HL-60 (cell line): Measurements from ENCODE around the gene GNB1.

ENCODE experiments used
- DNase-seq, 2 experiments: peaks; one replicate each; pipeline ENCODE4 v3.0.0-alpha.2; 2010 to 2020; ENCODE audit warnings: low read depth in 1 of 2, low spot score in 1 of 2
- H3K27ac ChIP-seq: fragments of 250-450 bp; sonication (Bioruptor Pico); replicated peaks from 2 replicates; pipeline ENCODE4 v1.5.1; 2020; ENCODE audit warnings: mild to moderate bottlenecking, moderate library complexity
- H3K27me3 ChIP-seq: fragments of 250-450 bp; sonication (Bioruptor Pico); 2 replicates; pipeline ENCODE4 v1.5.1; 2021; ENCODE audit warnings: mild to moderate bottlenecking, moderate library complexity; ENCODE audit not compliant: insufficient read depth, poor library complexity, severe bottlenecking
- H3K4me3 ChIP-seq: replicated peaks from 2 replicates; pipeline ENCODE4 v1.5.1; 2011; ENCODE audit warnings: mild to moderate bottlenecking, control low read depth, low read length; ENCODE audit not compliant: insufficient read depth
- GABPA ChIP-seq: IDR thresholded peaks from 2 replicates; pipeline ENCODE4 v1.6.1; 2012; ENCODE audit warnings: low read depth
- POLR2AphosphoS5 ChIP-seq: IDR thresholded peaks from 2 replicates; pipeline ENCODE4 v1.6.1; 2012; ENCODE audit warnings: low read depth
- REST ChIP-seq: IDR thresholded peaks from 2 replicates; pipeline ENCODE4 v1.6.1; 2012; ENCODE audit warnings: low read depth; ENCODE audit not compliant: insufficient replicate concordance
- SPI1 ChIP-seq: IDR thresholded peaks from 2 replicates; pipeline ENCODE4 v1.6.1; 2012; ENCODE audit warnings: low read depth, mild to moderate bottlenecking, borderline replicate concordance
- TF ChIP-seq, protein P1 (sequence below): IDR thresholded peaks from one replicate; pipeline ENCODE4 v1.5.1; 2011; ENCODE audit warnings: low read length, control low read depth, inconsistent platforms; ENCODE audit not compliant: insufficient read depth

Gene GNB1

DNA sequence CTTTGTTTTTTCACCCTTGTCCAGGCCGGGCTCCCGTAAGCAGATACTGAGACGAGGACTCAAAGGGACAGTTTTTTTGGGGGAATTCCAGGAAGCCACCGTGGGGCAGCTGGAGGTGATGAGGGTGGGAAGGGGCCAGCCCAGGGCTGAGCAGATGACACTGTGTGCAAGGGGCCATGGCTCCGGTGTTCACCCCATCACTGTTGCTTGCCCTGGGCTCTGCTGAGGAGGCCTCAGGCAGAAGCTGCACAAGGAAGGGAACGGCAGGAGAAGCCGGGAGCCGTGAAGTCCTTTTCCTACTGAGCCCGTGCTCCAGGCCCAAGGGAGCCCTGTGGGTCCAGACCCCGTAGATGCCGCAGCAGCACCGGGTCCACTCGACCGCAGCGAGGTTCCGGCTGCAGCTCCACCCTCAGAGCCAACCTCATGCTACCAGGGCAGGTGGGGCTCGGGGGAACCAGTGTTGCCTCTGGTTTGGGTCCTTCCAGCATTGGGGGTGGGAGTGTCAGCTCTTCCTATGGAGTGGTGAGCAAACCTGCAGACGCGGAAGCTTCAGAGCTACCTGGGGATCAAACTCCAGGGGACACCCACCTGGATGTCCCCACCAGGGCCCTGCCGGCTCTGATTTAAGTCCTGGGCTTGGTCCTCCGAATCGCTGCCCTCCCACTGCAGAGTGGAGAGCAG, 19.9 kb upstream of the GNB1 start:
- Histone ChIP-seq H3K27ac (no peak overlapping the region), H3K4me3 (no peak overlapping the region), H3K27me3 (no peaks in the 10 kb centered on the region)
- TF ChIP-seq SPI1 = no peak
- TF ChIP-seq POLR2AphosphoS5 = no peak
- no peak for TF ChIP-seq REST
- TF ChIP-seq, protein P1, sequence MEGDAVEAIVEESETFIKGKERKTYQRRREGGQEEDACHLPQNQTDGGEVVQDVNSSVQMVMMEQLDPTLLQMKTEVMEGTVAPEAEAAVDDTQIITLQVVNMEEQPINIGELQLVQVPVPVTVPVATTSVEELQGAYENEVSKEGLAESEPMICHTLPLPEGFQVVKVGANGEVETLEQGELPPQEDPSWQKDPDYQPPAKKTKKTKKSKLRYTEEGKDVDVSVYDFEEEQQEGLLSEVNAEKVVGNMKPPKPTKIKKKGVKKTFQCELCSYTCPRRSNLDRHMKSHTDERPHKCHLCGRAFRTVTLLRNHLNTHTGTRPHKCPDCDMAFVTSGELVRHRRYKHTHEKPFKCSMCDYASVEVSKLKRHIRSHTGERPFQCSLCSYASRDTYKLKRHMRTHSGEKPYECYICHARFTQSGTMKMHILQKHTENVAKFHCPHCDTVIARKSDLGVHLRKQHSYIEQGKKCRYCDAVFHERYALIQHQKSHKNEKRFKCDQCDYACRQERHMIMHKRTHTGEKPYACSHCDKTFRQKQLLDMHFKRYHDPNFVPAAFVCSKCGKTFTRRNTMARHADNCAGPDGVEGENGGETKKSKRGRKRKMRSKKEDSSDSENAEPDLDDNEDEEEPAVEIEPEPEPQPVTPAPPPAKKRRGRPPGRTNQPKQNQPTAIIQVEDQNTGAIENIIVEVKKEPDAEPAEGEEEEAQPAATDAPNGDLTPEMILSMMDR = no peak
- TF ChIP-seq GABPA = no peak
- DNase-seq = no peak

GRCh38 chr1:1910033-1910465, 19.2 kb upstream of the GNB1 start:
- TF ChIP-seq, protein P1 = no peak
- no peak for TF ChIP-seq POLR2AphosphoS5
- no peak for TF ChIP-seq GABPA
- TF ChIP-seq SPI1 = no peak
- no peak for TF ChIP-seq REST
- Histone ChIP-seq H3K4me3 (no peak overlapping the region), H3K27ac (no peak overlapping the region), H3K27me3 (no peaks in the 10 kb centered on the region)
- DNase-seq = no peak

GRCh38 chr1:1908506-1908791, 17.6 kb upstream of the GNB1 start:
- Histone ChIP-seq H3K4me3 (peak overlapping the region; percentile 64), H3K27ac (peak overlapping the region; percentile 49; the same call in 1 of the 2 replicates), H3K27me3 (no peaks in the 10 kb centered on the region)
- DNase-seq = no peak
- TF ChIP-seq GABPA = no peak
- TF ChIP-seq SPI1 = no peak
- no peak for TF ChIP-seq REST
- TF ChIP-seq POLR2AphosphoS5 = no peak
- TF ChIP-seq, protein P1 = no peak
